Bronchial epithelial cell (primary cell): Measurements from ENCODE around the gene NEMP1. TPM values are rescaled to one million over a fixed set of nuclear protein-coding genes. Genes with fewer than 3 reads are reported as not detected.

Experiments
- DNase-seq: peaks from one replicate; pipeline ENCODE4 v3.0.0-alpha.2; 2010; ENCODE audit warnings: low read depth
- FAIRE-seq: peaks from 2 replicates; lab custom pipeline; 2011; peaks lifted over from hg19 to GRCh38; lab: Jason Lieb, UNC
- H3K27me3 ChIP-seq: 2 replicates; pipeline ENCODE4 v1.5.1; 2011; ENCODE audit warnings: low read length; ENCODE audit not compliant: control insufficient read depth, insufficient read depth
- H3K36me3 ChIP-seq: 2 replicates; pipeline ENCODE4 v1.5.1; 2011; ENCODE audit warnings: low read length; ENCODE audit not compliant: control insufficient read depth, insufficient read depth
- H3K4me3 ChIP-seq: 2 replicates; pipeline ENCODE4 v1.5.1; 2011; ENCODE audit warnings: mild to moderate bottlenecking, low read depth, low read length, control low read depth
- total RNA-seq: library from RNA; depleted of rRNA; stranded (reverse); fragments of >200 nt; gene quantifications from 2 replicates; pipeline ENCODE4 v1.2.1, GENCODE V29; 2014
- TF ChIP-seq, protein P1 (sequence below): IDR thresholded peaks from 2 replicates; pipeline ENCODE4 v1.5.1; 2011; ENCODE audit warnings: mild to moderate bottlenecking, moderate library complexity, low read length, control low read depth, inconsistent platforms; ENCODE audit not compliant: insufficient read depth, severe bottlenecking

The NEMP1 gene
- total RNA-seq, 1 donor from 2014 or later = 4.2 TPM

DNA sequence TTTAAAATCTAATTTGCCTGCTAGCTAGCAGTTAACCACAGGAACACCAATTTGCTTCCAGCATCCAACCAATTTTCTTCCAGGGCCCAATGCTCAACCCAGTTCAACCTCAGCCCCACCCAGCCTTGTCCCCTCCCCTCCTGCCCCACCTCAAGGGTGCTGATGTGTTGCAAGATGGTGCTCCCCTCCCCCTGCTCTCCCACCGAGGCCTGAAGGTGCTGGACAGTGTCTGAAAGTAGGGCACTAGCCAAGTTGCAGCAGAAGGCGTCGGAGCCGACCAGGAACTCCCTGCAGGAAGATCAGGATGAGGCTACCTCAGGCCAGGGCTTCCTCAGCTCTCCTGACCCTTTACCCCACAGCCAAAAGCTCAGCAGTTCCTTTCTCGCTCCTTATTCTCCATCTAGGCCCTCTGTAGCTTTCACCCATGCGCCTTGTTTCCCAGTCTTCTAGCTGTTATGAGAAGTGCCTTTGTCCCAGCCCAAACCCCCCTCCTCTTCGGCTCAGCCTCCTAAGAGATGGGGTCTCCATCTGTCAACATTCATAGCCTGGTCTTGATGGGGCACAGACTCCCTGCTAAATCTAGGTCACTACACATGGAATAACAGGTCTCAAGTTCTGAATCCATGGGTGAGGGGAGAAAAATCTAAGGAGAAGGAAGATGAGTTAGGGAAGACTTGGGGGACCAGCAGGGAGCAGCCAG, 29.0 kb upstream of the NEMP1 start:
- TF ChIP-seq, protein P1, sequence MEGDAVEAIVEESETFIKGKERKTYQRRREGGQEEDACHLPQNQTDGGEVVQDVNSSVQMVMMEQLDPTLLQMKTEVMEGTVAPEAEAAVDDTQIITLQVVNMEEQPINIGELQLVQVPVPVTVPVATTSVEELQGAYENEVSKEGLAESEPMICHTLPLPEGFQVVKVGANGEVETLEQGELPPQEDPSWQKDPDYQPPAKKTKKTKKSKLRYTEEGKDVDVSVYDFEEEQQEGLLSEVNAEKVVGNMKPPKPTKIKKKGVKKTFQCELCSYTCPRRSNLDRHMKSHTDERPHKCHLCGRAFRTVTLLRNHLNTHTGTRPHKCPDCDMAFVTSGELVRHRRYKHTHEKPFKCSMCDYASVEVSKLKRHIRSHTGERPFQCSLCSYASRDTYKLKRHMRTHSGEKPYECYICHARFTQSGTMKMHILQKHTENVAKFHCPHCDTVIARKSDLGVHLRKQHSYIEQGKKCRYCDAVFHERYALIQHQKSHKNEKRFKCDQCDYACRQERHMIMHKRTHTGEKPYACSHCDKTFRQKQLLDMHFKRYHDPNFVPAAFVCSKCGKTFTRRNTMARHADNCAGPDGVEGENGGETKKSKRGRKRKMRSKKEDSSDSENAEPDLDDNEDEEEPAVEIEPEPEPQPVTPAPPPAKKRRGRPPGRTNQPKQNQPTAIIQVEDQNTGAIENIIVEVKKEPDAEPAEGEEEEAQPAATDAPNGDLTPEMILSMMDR = no peak
- Histone ChIP-seq H3K36me3 (peaks cover 41% of the 10 kb centered on the region), H3K4me3 (no peak overlapping the region), H3K27me3 (no peaks in the 10 kb centered on the region)
- FAIRE-seq (no peak), DNase-seq (no peak)

DNA sequence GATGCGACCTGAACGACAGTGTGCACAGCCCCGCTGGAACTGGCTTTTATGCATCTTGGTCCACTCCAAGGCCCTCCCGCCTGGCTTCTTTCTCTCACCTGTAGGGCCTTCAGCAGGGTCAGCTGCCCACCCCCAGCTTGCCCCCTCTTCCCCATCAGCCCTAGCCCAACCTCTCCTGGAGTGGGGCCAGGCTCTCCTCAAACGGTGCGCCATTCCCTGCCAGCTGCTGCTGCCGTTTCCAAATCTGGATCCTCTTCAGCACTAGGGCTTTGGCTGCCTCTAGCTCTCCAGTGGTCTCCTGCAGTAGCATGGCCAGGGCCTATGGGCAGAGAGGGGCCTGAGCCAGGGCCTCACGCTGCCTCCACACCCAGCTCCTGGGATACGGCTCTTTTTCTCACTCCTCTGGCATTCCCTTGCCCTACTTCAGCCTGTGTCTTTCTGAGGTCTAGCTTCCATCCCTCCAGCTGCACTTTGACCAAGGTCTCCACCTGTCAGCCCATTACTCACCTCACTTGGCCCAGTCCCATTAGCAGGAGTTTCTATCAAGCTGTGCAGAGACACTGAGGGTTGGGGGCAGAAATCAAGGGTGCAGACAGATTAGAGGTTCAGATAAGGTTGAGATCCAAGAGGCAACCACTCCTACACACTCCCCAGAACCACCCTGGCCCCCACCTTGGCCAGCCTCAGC, 27.6 kb upstream of the NEMP1 start:
- Histone ChIP-seq H3K36me3 (peaks cover 47% of the 10 kb centered on the region), H3K4me3 (no peak overlapping the region), H3K27me3 (no peaks in the 10 kb centered on the region)
- TF ChIP-seq, protein P1 = no peak
- DNase-seq = no peak
- no peak for FAIRE-seq

DNA sequence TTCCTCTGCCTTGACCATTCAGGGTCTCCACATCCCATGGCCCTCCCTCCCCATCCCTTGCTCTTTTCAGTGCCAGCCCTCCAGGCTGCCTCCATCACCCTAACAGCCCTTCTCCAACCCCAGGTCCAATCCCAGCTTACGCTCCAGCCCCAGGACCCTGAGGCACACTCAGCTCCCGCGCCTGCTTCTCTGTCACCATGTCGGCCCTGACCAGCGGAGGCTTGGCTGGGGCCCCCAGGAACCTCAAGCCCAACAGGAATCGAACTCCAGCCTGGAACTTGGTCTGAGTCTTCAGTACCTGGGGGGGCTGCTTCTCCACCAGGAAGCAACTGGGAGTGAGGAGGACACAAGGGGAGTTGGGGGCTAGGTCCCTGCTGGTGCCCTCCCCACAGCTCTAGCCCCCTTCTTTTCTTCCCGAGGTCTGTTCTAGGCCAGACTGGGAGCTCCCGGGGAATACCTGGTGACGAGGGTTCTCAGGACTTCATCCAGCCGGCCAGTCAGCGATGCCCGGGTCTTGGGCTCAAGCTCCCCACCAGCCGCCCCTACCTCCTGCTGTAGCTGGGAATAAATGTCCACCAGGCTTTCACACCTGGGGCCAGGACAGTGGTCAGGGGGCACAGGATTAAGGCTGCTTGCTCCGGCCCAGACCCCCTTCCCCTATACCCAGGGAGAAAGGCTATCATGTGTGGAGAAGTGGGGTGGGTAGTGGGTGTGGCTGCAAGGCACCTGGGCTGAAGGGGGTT, 26.6 kb upstream of the NEMP1 start:
- Histone ChIP-seq H3K27me3 (no peaks in the 10 kb centered on the region), H3K4me3 (no peak overlapping the region), H3K36me3 (peaks cover 48% of the 10 kb centered on the region)
- no peak for FAIRE-seq
- TF ChIP-seq, protein P1 = no peak
- no peak for DNase-seq

DNA sequence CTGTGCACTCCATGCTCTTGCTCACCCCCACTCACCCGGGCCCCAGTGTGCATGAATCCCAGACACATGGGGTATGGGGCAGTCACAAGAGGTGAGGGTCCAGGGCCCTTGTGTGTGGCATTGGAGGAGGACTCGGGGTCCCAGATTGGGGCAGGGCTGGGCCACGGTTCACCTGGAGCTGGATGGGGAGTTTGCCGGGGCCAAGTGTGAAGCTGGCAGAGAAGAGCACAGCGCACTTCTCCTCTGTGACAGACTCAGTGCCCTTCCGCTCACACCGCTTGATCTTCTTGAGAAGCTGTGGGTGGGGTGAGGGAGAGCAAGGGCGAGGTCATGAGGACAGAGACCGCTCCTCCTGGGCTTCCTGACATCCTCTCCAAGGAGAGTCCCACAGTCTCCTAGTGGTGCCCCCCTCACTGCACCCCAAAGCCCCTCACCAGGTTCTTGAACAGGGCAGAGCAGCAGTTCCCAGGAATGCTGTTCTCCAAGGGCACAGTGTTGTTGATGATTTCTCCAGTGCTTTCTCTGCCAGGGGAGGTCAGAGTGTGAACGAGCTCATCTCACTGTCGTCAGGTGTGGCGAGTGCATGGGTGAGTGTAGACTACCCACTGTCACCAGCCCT, 25.8 kb upstream of the NEMP1 start:
- TF ChIP-seq, protein P1 = no peak
- FAIRE-seq (peak; percentile 43), DNase-seq (no peak)
- no peak overlapping the region for H3K4me3 ChIP-seq
- H3K36me3 ChIP-seq = peaks cover 53% of the 10 kb centered on the region
- H3K27me3 ChIP-seq = no peaks in the 10 kb centered on the region

DNA sequence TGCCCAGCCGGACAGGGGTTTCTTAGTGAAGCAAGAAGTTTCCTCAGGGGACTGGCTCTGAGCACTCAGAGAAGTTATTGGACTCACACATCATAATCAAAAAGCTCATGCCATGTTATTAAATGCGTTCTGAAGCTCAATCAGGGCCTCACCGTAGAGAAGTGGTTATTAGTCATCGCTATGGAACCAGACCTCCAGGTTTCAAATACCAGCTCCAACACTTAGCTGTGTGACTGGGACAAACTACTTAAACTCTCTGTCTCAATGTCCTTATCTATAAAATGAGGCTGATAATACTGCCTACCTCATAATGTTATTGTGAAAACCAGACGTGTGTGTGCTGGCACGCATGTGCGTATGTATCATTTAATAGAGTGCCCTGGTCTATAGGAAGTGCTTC, 25.3 kb upstream of the NEMP1 start:
- DNase-seq = no peak
- FAIRE-seq = no peak
- TF ChIP-seq, protein P1 = no peak
- H3K27me3 ChIP-seq = no peaks in the 10 kb centered on the region
- no peak overlapping the region for H3K4me3 ChIP-seq
- H3K36me3 ChIP-seq = peaks cover 58% of the 10 kb centered on the region
